NCI-H748 treated with DMSO at 0.1 percent for 48 hours (cell line): Measurements from ENCODE around the gene ARL10.
"Not testable (repeated sequence)": the region's sequence is repeated elsewhere in the genome, so short reads cannot be mapped to it uniquely, and the experiment has no call there.

Source experiments
- DNase-seq: peaks from one replicate; lab custom pipeline; 2025; lab: John Stamatoyannopoulos, UW

ARL10 gene

DNA sequence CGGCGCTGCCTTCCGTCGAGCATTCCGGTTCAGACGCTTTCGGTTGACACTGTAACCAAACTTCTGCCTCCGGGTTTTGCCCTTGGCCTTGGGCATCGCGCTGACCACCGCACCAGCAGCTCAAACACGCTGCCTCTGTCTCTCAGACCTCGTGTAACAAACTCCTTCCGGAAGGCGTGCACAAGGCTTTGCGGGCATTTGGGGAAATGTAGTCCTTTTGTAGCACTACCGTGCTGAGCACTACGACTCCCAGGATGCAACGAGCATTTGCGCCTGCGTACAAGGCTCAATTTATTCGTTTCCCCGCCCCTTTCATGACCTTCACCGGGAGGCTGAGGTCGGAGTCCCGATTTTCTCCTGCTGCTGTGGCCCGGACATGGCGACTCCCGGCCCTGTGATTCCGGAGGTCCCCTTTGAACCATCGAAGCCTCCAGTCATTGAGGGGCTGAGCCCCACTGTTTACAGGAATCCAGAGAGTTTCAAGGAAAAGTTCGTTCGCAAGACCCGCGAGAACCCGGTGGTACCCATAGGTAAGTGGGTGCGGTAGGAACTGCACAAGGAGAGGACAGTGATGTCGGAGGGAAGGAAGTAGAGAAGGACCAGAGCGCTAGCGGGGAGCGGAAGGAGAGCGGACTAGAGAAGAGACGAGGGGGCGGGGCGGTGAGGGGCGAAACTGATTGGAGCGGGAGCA, 23.3 kb downstream of the ARL10 start, which contains the start of the genes HIGD2A and NOP16:
Gene HIGD2A (plus strand): TSS at position 308 of the 691 bp plus-strand sequence. CDS start 69 bp downstream, at position 377.
Gene NOP16 (minus strand): TSS at position 155 of the 691 bp plus-strand sequence. CDS start 59 bp downstream, at position 96.
- peak; percentile 97 for DNase-seq

GRCh38 chr5:176389135-176390123, 24.1 kb downstream of the ARL10 start:
- DNase-seq = peak; percentile 65

GRCh38 chr5:176391479-176391878, 26.2 kb downstream of the ARL10 start:
- DNase-seq = no peak

DNA sequence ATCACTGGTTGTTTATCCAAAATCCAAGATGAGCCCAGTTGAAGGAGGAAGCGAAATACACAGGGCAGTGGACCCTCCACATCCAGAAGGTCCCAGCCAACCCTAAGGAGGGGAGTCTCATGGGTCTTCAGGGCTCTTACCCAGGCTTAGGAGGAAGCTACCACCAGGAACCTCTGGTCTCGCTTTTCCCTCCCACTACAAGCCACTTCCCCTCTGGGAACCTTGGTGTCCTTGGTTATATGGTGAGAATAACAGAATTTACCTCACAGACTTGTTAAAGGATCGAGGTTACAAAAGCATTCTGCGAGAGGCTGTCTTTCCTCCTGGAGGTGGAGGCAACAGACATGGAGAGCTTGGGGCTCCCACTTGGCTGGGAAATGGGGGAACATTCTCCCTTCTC, 26.7 kb downstream of the ARL10 start:
- no peak for DNase-seq

DNA sequence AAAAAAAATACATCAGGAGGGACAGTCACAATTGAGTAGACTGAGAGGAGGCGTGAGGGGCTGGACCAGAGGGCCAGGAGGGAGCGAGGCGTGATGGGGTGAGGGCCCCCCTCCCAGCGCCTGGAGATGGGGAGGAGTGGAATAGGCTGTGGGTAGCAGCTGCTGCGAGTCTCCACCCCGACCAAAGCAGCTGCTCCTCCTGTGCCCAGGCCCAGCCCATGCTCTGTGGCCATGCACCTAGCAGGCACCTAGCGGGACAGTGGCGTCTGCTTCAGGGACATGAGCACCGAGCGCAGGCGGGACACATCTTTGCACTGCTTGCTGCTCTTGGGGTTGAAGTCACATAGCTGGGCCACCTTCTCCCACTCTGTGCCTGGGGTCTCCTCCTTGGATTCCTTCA, 27.2 kb downstream of the ARL10 start:
- DNase-seq = no peak

GRCh38 chr5:176394096-176394495, 28.8 kb downstream of the ARL10 start:
- no peak for DNase-seq

- no peak for DNase-seq
Measured at GRCh38 chr5:176394881-176395675, 29.8 kb downstream of the ARL10 start.

DNA sequence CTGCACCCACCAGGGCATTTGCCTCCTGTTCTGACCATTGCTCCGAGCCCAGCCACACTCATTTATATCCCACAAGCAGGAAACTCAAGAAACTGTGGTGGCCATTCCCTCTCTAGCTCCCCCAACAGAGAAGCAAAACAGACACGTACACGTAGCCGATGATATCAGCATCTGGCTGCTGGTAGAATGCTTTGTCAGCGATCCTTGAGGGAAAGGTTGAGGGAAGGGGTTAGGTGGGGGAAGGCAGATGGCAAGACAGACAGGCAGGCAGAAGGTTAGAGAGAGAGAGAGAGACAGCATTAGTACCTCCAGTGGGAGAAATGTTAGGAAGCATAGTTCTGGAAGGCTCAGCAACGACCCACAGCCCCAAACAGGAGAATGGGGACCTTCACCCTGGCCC, 31.0 kb downstream of the ARL10 start:
- DNase-seq = no peak

- no peak for DNase-seq
Measured at GRCh38 chr5:176397736-176398420, 32.6 kb downstream of the ARL10 start.

DNA sequence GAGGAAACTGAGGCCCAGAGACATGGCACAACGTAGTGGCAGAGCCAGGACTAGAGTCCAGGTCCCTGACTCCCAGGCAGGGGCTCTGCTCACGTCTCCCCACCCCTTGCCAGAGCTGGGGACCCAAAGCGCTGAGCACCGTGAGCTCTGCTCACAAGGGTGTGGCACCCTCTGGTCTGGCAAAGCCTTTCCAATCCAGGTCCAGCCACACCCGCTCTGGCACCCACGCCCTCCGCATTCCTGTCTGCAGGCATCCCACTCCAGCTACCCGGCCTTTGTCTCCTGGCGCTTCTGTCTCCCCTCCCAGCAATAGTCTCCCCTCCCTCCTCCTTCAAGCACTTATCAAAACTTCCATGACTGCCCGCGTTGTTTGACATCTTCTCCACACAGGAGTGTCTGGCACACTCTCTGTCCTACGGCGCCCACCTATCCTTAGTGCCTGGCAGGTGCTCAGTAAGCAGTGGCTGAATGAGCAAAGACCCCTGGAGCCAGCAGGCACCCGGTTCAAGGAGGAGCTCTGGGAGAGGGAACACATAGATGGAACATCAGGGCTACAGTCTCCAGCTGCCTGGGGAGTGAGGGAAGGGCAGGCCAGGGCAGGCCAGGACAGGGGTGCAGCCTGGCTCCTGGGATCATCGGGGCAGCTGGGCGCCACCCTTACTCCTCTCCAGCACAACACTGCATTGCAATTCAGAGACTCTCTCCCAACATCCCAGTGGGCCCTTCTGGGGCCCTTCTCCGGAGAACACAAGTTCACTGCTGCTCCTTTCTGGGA, 35.3 kb downstream of the ARL10 start:
- DNase-seq = no peak

DNA sequence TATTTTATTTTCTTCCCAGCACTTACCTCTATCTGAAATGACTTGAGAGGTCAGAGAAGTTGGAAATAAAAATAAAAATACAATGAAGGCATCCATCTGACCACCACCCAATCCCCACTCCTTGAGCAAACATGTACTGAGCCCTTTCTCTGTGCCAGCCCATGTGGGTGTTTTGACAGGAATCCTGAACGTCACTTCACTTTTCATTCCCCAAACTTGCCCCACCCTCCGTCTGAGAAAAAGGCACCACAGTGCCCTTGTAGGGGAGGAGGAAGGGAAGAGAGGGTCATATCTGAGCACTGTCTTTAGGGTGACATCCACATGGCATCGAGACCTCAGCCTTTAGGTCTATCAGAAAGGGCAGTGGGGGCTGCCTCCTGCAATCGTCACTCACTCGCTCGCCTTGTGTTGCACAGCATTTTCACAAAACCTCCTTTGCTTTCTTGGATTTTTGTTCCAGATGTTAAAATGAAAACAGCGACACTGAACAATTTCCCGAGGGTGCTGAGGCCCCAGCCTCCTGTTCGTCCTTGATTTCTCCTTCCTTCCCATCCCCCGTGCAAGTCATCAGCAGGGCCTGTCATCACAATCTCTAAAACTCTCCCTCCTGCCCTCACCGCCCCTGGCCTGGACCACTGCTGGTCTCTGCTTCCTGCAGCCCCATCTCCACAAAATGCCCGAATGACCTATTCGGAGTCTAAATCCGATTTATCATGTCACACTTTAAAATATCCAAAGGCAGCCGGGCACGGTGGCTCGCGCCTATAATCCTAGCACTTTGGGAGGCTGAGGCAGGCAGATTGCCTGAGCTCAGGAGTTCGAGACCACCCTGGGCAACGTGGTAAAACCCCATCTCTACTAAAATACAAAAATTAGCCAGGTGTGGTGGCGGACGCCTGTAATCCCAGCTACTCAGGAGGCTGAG, 36.3 kb downstream of the ARL10 start:
- no peak for DNase-seq

GRCh38 chr5:176405656-176406435, 40.6 kb downstream of the ARL10 start:
- no peak for DNase-seq

DNA sequence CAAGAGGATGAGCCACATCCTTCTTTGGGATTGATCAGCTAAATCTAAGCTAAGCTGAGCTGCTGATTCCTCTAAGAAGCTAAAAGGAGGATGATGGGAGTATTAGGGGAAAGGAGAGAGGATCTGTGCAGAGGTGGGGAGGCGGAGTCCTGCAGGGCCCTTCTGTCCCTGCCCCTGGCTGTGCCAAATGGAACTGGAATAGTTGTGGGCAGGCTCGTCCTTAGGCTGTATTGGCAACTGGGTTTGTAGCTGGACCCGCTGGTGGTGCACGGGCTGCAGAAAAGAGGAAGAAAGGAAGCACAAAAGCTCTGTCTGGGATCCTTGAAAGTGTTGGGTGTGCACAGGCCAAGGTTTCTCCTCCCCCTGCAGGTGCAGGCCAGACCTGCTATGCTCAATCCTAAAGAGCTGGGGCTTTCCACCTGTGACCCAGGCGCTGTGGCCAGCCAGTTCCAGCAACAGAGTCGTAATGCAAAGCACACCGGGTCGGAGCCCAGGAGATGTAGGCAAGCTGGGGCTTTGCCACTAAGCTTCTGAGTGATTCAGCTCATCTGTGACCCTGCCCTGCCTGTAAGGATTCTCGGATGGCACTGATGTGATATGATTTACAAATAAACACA, 41.3 kb downstream of the ARL10 start:
- no peak for DNase-seq

GRCh38 chr5:176407456-176408251, 42.4 kb downstream of the ARL10 start:
- no peak for DNase-seq

- DNase-seq = not testable (repeated sequence)
Measured at GRCh38 chr5:176408252-176408573, 42.9 kb downstream of the ARL10 start.

DNA sequence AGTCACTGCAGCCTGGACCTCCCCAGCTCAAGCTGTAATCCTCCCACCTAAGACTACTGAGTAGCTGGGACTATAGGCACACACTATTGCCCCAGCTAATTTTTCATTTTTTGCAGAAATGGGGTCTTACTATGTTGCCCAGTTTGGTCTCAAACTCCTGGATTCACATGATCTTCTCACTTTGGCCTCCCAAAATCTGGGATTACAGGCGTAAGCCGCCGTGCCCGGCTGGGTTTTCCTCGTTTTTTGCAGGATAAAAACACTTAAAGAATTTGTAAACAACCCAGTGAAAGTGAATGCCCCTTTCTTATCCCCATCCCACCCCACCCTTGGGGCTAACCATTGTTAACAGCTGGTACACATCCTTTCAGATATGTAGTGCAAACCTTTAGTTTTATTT, 43.3 kb downstream of the ARL10 start:
- no peak for DNase-seq

DNA sequence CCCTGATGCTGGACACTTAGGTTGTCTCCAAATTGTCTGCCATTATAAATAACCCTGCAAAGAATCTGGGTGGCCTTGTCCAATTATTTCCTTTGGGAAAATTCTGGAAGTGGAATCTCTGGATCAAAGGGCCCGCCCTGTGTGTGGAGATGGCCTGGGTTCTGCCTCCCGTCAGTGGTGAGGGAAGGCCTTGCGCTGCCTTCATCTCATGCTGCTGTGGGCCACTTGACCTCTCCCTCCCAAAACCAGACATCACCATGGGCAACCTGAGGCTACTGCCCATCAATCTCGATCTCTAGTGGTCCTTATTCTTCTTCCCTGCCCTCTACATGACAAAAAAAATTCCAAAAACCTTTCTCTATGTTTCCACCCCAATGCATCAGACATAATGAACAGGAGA, 44.5 kb downstream of the ARL10 start:
- no peak for DNase-seq
